RWPE1 (cell line): Measurements from ENCODE around the gene DOCK3.
"Not testable (repeated sequence)": the region's sequence is repeated elsewhere in the genome, so short reads cannot be mapped to it uniquely, and the experiment has no call there.

Experiments used
- CTCF ChIA-PET: fragments of 350-600 bp; sonication (Branson Sonifier 250); formaldehyde crosslinking; extraction: SDS; loops from one replicate; lab custom pipeline; 2021; lab: Yijun Ruan, JAX
- POLR2A ChIA-PET: fragments of 400-600 bp; formaldehyde crosslinking; extraction: SDS; loops from one replicate; lab custom pipeline; 2020; ENCODE audit warnings: antibody characterized with exemption; ENCODE audit not compliant: low non-redundant PET; lab: Yijun Ruan, JAX
- DNase-seq: peaks from one replicate; pipeline ENCODE4 v3.0.0; 2012; ENCODE audit warnings: low spot score
- H3K27ac ChIP-seq: fragments of 450-650 bp; 2 replicates; pipeline ENCODE4 v1.5.1; 2017
- TF ChIP-seq, protein P1 (sequence below): fragments of 450-650 bp; conservative IDR thresholded peaks from 2 replicates; pipeline ENCODE4 v1.5.1; 2017; ENCODE audit warnings: low read depth, mild to moderate bottlenecking

Gene DOCK3

DNA sequence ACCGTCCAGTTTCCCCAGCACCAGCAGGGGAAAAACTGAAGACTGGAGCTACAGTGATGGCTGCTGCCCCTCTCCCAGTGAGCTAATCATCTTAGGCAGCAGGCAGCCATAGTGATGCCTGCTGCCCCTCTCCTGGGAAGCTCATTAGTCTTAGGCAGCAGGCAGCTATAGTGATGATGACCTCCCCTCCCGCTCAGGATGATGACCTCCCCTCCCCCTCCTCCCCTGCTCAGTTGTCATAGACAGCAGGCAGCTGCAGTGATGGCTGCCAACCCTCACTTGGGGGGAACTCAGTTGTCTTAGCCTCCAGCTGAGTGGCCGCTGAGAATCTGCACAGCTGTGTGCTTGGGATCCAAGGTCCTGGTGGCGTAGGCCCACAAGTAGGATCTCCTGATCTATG is 629.5 kb downstream of the DOCK3 start:
- ChIA-PET POLR2A (no interaction called here), CTCF (interaction anchor here (0.6 kb wide), 1 partner anchor 11 kb away, joined by 4 read pairs; no protein-coding TSS in a partner anchor)
- DNase-seq, result no peak
- TF ChIP-seq, protein P1, sequence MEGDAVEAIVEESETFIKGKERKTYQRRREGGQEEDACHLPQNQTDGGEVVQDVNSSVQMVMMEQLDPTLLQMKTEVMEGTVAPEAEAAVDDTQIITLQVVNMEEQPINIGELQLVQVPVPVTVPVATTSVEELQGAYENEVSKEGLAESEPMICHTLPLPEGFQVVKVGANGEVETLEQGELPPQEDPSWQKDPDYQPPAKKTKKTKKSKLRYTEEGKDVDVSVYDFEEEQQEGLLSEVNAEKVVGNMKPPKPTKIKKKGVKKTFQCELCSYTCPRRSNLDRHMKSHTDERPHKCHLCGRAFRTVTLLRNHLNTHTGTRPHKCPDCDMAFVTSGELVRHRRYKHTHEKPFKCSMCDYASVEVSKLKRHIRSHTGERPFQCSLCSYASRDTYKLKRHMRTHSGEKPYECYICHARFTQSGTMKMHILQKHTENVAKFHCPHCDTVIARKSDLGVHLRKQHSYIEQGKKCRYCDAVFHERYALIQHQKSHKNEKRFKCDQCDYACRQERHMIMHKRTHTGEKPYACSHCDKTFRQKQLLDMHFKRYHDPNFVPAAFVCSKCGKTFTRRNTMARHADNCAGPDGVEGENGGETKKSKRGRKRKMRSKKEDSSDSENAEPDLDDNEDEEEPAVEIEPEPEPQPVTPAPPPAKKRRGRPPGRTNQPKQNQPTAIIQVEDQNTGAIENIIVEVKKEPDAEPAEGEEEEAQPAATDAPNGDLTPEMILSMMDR, result no peak
- no peak overlapping the region for H3K27ac ChIP-seq

- no peak overlapping the region for H3K27ac ChIP-seq
- ChIA-PET POLR2A (no interaction called here), CTCF (no interaction called here)
- TF ChIP-seq, protein P1, result no peak
- no peak for DNase-seq
These were observed 631.4 kb downstream of the DOCK3 start for GRCh38 chr3:51306093-51306492.

DNA sequence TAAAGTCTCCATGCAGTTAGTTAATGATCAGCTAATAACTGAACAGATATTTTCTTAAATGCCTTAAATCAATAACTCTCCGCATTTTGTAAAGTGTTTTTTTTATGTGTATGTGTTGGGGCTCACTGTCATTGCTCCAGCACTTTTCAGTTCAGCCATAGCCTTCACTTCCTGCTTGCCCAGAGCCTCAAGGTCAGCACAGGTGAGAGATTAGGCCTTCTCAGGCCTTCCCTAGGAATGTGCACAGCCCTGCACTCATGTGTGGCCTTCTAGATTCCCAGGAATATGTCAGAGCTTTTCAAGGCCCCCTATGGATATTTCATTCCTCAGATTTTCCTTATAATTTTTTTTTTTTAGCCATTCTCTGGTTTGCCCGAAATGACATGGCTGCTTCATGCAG is 632.7 kb downstream of the DOCK3 start:
- POLR2A ChIA-PET, result interaction anchor here (0.7 kb wide), 1 partner anchor 14 kb away, joined by 3 read pairs; no protein-coding TSS in a partner anchor
- CTCF ChIA-PET, result interaction anchor here (0.6 kb wide), 1 partner anchor 240 kb away, joined by 3 read pairs; no protein-coding TSS in a partner anchor
- no peak for DNase-seq
- H3K27ac ChIP-seq, result no peak overlapping the region
- TF ChIP-seq, protein P1, result no peak

DNA sequence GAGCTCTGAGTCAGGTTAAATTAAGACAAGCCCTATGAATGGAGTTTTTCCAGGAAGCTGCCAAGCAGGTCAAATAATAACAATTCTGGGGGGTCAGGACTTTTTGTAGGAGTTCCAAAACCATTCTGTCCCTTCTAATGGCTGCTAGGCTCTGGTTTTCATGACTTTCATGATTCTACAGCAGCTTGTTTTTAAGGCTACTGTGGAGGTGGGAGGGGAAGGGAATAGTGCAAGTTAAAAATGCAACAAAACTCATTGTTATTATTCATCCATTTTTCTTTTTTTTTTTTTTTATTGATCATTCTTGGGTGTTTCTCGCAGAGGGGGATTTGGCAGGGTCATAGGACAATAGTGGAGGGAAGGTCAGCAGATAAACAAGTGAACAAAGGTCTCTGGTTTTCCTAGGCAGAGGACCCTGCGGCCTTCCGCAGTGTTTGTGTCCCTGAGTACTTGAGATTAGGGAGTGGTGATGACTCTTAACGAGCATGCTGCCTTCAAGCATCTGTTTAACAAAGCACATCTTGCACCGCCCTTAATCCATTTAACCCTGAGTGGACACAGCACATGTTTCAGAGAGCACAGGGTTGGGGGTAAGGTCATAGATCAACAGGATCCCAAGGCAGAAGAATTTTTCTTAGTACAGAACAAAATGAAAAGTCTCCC is 633.3 kb downstream of the DOCK3 start:
- CTCF ChIA-PET, DNase-seq, H3K27ac ChIP-seq: not testable (repeated sequence)
- POLR2A ChIA-PET, result interaction anchor here (0.7 kb wide), 1 partner anchor 15 kb away, joined by 3 read pairs; no protein-coding TSS in a partner anchor

GRCh38 chr3:51311055-51311454 is 636.3 kb downstream of the DOCK3 start:
- H3K27ac ChIP-seq, result no peak overlapping the region
- DNase-seq, result peak; percentile 14
- TF ChIP-seq, protein P1, result peak; percentile 22; the same call in 1 of the 2 replicates
- POLR2A ChIA-PET, result no interaction called here
- CTCF ChIA-PET, result interaction anchor here (0.5 to 1.3 kb wide), 8 partner anchors 9 to 695 kb away, joined by 3 to 4 read pairs (median 3); no protein-coding TSS in a partner anchor

- no peak for DNase-seq
- TF ChIP-seq, protein P1, result no peak
- POLR2A ChIA-PET, result no interaction called here
- CTCF ChIA-PET, result interaction anchor here (0.7 kb wide), 1 partner anchor 603 kb away, joined by 6 read pairs; no protein-coding TSS in a partner anchor
- H3K27ac ChIP-seq, result no peak overlapping the region
These were observed 653.5 kb downstream of the DOCK3 start for GRCh38 chr3:51328206-51328605.

DNA sequence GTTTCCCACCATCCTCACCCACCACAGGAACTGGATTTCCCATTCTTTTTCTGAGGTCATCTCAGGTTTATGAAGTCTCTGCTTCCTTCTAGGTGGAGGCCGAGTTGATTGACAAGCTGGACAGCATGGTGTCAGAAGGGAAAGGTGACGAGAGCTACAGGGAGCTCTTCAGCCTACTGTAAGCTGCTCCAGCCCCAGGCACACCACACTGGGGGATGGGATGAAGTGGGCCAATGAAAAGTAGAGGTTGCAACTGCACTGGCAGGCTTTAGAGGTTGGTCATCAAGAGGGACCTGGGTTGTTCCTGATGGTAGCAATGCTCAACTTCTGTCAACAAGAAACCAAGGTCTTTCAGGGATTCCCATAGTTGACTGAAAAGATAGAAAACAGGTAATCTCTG is 655.3 kb downstream of the DOCK3 start:
- no peak for DNase-seq
- TF ChIP-seq, protein P1, result no peak
- ChIA-PET CTCF (no interaction called here), POLR2A (no interaction called here)
- H3K27ac ChIP-seq, result no peak overlapping the region
